NCI-H774 (cell line): ENCODE results near the gene NFXL1.
A peak's percentile ranks its signal among the peaks of the same experiment; 100 is the strongest.

ENCODE experiments used
- DNase-seq: peaks from one replicate; lab custom pipeline; 2025; lab: John Stamatoyannopoulos, UW

The NFXL1 gene

DNA sequence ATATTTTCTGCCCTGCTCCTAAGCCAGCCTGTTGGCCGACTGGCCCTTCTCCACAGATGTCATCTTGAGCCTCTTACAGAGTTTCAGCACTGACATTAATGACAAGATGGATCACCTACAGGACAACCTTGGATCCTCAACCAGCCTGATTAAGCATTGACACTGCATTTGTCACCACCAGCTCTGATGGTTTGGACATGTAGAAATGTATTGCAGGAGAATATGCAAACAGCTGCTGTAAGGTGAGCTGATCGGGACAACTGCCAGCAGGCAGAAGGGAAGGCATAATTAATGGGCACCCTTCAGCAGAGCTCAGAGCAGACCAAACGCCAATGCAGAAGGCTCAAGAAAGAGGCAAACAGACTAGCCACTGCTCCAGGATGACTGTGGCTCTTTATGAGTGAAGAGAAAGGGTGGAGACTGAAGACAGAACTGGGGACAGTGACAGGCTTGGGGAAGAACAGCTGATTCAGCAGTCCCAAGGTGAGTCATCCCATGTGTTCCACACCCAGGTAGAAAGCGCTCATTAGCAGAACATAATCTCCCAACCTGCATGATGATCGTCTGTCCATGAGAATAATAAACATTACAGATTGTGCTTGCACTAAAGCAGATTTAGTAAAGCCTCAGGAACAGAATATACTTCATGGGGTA, 83.2 kb downstream of the NFXL1 start:
- peak; percentile 29 for DNase-seq

DNA sequence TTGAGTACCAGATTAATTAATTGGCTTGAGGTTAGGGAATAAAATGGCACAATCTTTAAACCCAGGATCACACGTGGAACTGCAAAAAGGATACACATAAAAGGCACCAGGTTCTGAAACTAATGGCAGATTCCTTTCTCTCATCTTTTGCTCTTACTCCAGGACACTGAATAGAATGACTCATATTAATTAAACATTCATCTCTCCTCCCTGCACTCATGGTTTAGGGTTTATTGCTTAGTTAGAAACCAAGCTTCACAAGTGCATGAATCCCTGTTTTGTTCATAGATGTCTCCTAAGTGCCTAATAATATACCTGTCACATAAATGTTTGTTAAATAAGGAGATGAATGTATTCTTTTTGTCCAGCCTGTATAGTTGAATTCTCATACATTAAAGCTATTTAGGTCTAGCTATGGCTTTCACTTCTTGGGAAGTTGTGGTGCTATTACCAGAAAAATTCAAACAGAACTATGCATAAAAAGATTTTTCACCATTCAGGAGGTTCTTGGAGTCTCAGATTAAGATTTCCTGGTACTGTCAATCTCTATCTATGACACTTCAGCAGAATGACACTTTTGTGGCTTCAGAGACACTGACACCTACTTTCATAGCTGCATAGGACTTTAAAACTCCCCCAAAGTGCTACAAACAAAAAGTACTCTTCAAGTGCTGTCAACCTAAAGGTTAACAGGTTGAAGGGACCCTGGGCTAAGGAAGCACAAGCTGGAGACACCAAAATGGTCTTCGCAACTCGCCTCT, 83.9 kb downstream of the NFXL1 start:
- DNase-seq, result no peak

DNA sequence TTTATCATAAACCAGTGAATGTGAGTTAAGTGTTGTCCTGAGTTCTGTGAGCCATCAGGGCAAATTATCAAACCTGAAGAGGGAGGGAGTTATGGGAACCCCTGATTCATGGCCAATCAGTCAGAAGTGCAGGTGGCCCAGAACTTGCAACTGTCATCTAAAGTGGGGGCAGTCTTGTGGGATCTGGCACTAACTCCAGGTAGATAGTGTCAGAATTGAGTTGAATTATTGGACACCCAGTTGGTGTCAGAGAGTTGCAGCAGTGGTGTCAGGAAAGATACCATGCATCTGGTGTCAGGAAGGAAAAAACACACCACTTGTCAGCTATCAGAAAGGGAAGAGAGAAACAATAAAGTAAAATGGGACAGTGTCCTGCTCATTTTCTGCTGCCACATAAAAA, 84.9 kb downstream of the NFXL1 start:
- DNase-seq, result no peak

DNA sequence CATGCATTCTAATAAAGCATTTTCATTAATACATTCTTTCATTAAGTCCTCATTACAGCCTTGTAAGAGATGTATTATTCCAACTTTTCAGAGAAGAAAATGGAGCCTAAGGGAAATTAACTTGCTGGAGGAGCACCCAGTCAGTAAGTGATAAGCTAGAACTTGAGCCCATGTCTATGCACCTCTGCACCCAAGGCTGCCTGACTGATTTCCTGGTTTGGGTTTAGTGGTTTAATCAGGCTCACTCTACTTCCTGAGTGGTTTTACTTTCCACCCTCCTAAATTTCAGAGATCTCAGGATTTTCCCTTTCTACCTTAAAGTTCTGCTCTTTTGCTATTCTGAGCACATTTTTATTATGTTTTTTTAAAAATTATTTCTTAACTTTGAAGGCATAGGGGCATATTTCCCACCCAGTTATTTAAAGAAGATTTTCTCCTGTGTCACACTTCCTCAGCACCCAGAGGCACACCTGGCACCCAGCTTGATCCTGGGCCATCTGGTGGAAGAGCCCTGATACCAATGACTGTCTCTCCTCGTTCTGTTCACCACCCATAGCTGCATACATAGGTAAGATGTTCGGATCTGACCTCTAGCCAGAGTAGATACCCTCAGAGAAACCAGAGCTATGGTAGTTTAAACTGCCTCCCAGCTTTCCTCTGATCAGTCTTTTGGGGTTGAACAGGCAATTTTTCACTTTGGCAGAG, 86.9 kb downstream of the NFXL1 start:
- no peak for DNase-seq

DNA sequence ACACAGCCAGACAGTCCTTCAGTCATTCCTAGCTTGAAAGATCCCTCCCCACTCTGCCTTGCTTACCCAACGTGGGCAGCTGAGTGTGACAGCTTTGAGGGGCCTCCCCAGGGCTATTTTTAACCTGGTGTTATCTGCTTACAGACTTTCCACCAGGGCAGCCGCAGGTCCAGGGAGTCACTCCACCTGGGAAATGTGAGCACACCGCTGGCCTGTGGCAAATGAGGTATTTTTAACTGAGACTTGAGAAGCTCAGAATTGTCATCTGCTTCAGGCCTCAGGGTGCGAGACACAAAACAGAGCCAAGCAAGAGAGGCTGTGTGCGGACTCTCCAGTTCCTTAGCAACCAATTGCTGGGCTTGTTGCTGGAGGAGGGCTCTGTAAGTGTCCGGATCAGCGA, 89.5 kb downstream of the NFXL1 start:
- DNase-seq, result no peak

DNA sequence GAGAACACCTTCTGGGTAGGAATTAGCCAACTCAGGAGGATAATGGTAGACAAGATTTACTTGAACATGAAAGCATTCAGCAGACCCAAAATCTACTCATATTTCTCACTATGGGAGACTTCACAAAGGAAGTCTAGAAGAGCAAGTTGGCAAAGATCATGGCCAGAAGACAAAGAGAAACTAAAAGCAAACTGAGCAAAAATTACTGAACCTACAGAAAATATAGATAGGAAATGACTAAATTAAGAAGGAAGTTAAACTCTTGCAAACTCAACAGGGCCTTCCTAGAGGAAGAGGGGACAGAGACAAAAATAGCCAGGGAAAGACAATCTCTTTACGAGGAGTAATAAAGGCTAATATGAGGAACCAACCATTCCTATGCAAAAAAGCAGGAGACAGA, 95.2 kb downstream of the NFXL1 start:
- DNase-seq, result no peak

DNA sequence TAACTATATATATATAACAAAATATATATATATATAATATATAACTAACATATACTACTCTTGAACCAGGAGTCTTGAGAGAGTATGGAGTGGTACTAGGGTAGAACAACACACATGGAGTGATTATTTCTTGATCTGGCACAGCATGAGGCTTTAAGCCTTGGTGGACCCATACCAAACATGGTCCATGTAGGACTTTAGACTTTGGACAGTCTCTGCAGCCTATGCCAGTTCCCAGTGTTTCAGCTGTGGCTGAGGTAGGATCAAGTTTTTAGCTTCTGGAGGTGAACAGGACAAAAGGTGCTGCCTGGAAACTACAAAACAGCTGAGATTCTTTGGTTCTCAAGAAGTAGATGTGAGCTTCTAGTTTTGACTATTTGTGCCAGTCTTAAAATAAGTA, 97.1 kb downstream of the NFXL1 start:
- DNase-seq, result no peak

DNA sequence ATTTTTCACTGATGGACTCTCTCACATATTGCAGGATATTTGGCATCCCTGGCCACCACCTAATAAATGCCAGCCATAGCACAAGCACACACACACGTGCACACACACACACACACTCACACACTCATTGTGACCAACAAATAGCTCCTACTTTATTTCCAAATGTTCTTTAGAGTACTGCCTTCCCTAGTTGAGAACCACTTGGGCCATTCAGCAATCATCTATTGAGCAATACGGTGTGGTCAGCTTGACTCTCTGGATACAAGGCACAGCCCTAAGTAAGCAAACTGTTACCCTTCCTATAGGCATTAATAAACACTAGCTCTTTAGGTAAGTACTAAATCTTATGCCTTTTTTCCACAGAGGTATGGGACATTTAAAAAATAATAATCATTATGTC, 97.6 kb downstream of the NFXL1 start:
- DNase-seq, result no peak

DNA sequence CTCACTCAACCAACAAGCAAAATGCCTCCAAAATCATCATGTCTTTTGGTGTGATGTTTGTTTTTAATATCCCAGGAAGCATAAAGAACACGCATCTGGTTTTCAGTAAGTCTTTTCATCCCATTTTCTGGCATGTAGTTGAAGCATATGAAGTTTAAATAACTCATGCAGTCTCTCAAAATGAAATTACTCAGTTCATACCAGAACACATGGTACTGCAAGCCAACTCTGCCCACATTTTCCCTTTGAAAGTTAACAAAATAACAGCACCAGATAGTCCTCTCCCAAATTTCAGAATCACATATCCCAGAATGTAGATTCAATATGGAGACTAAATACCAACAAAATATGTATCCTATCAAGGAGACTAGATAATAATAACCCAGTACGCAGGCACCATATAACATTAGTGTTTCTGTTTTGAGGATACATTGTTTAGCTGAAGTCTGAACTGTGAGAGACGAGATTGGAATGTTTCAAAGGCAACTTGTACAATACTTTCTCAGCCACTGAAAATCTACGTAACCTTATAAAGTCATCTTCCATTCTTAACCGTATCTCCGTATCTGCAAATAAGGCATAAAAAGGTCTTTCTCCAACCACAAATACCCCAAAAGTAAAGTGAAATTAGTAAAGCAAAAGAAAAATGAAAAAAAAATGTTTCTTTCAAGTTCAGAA, 99.6 kb downstream of the NFXL1 start:
- no peak for DNase-seq

DNA sequence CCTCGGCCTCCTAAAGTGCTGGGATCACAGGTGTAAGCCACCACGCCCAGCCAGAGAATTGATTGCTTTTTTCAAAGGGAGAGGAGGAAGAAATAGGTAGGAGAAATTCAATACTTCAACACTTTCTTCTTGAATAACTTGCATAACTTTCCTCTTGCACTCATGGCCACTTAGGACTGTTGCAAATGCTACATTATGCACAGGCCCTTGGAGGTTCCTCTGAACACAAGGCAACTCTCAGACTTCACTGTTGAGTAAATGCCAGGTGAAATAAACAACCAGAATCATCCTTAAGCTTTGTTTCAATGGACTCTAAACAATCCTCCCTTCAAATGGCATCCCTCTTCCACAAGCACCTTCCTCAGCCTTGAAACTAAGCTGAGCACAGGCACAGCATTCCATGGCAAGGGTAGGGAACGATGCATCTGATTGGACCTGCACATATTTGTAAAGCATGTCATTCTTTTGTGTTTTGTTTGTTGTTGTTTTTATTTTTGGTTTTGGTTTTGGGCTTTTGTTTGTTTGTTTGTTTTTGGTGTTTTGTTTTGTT, 104.7 kb downstream of the NFXL1 start:
- DNase-seq, result no peak

DNA sequence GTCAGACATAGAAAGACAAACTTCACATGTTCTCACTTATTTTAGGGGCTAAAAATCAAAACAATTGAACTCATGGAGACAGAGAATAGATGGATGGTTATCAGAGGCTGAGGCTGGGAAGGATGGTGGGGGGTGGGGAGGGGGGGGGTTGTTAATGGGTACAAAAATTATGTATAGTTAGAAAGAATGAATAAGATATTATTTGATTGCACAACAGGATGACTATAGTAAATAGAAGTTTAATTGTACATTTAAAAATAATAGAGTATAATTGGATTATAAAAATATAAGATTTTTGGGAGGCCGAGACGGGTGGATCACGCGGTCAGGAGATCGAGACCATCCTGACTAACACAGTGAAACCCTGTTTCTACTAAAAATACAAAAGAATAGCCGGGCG, 109.8 kb downstream of the NFXL1 start:
- no peak for DNase-seq

DNA sequence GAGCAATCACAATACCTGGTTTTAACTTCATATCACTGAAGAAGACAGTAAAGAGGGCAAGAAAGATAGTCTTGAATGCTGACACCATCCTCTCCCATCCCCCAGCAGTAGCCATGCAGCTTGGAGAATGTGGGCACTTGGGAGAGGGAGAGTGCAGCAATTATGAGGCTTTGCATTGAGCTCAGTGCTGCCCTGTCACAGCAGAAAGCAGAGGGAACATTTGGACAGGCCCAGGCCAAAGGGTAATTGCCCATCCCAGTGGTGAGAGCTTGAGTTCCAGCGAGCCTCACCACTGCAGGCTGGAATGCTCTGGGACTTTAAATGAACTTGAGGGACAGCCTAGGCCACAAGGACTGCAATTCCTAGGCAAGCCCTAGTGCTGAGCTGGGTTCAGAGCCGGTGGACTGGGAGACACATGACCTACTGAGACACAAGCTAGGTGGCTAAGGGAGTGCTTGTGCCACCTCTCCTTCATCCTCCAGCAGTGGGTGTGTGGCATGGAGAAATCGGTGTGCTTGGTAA, 112.8 kb downstream of the NFXL1 start:
- no peak for DNase-seq

DNA sequence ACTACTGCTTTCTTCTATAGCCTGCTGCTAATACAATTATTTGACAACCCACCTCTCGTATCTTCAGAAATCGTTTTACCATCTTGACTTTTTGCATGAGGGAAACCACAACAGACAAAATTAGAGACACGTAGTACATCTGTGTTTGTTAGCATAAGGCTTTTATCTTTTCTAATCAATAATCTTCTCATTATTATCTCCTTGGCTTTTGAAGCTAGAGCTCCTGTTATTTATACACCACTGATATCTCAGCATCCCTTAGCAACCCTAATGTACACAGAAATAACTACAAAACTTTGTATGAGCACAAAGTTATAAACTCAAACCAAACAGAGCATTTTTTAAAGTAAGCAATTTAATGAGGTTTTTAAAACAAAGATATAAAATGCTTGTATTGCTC, 116.2 kb downstream of the NFXL1 start:
- no peak for DNase-seq
